ENCODE results near the gene IRF9.

The IRF9 gene

DNA sequence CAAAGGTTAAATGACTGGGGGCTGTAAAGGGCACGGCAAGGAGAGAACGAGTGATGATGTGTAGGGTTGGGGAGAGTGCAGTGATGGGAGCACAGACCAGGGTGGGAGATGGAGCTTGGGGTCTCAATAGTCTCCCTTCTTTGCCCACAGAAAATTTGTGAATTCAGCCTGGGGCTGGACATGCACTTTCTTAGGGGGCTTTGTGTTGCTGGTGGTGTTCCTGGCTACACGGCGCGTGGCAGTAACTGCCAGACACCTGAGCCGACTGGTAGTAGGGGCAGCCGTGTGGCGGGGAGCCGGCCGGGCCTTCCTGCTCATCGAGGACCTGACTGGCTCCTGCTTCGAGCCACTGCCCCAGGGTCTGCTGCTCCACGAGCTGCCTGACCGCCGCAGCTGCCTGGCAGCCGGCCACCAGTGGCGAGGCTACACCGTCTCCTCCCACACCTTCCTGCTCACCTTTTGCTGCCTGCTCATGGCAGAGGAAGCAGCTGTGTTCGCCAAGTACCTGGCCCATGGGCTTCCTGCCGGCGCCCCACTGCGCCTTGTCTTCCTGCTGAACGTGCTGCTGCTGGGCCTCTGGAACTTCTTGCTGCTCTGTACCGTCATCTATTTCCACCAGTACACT lies 28.9 kb upstream of the IRF9 start:
- no peak for DNase-seq

DNA sequence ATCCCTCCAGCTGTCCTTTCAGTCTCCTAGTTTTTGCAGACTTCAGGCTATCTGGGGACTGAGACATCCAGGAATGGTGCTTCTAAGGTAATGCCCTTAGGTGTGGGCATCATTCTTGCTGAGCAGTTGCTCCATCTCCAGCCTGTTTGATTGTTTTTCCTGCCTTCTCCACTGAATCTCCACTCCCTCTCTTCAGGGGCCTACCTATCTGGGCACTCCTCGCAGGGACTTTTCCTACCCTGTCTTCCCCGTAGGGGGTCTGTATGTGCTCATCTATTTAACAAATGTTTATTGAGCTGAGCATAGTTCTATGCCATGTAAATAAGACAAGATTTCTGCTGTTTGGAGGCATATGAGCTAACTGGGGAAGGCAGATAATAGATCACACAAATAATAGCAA lies 28.1 kb upstream of the IRF9 start:
- DNase-seq: no peak

DNA sequence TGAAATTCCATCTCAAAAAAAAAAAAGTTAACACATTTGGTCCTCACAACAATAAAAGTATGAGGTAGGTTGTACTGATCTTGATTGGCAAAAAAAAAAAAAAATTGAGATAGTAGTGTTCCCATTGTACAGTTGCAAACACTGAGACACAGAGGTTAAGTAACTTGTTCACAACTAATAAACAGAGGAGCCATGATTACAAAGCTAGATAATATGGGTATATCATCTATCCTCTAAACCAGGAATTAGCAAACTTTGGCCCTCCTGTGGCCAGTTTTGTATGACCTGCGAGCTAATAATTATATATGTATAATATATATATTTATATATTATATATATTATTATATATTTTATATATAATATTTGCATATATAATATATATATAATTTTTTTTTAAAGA lies 27.3 kb upstream of the IRF9 start:
- DNase-seq: no peak

DNA sequence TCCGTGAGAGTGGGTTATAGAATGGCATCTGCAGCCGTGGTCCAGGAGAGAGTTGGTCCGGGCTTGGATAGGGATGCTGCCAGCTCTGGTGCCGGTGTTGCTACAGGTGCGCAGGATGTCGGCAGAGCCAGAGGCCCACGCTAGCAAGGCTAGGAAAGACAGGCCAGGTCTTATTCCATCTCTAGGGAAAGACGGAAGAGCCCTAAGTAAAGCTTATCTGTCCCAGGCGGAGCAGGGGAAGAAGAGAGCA lies 25.6 kb upstream of the IRF9 start:
- no peak for DNase-seq

DNA sequence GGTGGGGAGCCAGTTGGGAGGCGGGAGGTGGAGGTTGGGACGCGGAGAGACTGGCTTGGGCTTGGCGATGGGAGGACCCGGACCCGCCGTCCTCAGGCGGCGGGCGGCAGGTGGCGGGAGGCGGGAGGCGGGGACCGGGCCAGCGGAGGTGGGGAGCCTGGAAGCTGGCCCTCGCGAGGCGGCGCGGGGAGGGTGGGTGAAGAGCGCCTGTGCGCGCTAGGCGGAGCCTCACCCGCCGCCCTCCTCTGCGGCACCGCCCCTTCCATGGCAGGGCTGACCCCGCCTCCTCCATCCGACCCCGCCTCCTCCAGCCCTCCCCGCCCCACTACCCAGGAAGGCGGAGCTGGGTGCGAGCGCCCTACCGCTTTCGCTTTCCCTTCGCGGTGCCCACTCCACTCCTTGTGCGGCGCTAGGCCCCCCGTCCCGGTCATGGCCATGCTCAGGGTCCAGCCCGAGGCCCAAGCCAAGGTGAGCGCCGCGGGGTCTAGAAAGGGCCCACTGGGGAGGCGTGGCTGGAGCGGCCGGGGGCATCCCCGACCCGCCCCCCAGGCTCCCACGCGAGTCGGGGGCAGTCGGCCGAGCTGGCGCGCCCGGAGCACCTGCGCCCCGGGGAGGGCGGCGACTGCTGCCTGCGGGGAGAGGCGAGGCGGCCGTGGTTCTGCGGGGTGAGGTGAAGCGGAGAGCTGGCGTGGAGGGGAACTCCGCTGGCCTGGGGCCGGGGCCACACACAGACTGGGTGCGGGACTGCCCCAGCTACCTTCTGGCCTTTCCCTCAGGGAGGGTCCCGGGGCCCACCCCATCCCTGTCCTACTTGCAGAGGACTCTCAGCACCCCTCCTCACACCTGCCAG lies 25.0 kb upstream of the IRF9 start, which contains the start of gene PSME1:
TSS of gene PSME1 (plus strand) at position 361 of the 850 bp plus-strand sequence. CDS start at position 430, 69 bp downstream.
- DNase-seq: no peak

DNA sequence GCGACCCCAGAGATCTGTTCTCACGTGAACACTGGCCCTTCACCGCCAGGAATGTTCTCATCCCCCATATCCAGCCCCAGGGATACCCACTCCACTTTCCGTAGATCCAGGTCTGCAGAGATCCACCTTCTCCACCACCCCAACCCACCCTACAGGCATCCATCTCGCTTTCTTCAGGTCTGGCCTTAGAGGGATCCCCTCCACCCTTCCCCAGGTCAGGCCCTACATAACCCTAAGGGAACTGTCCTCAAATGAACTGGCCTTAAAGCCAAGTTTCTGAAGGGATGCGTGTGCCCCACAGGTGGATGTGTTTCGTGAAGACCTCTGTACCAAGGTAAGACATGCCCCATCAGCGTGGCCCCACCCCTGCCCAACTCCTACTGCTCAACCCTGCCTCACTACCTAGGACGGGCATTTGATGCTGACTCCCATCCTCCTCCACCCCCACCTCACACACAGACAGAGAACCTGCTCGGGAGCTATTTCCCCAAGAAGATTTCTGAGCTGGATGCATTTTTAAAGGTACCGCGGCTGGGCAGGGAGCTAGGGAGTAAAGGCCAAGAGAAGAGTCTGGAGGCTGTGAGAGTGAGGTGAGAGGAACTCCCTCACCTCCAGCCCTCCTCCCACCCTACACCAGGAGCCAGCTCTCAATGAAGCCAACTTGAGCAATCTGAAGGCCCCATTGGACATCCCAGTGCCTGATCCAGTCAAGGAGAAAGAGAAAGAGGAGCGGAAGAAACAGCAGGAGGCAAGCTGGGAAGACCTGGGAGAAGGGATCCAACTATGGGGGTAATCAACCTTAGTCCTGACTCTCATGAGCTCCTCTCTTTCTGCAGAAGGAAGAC lies 24.2 kb upstream of the IRF9 start:
- no peak for DNase-seq

DNA sequence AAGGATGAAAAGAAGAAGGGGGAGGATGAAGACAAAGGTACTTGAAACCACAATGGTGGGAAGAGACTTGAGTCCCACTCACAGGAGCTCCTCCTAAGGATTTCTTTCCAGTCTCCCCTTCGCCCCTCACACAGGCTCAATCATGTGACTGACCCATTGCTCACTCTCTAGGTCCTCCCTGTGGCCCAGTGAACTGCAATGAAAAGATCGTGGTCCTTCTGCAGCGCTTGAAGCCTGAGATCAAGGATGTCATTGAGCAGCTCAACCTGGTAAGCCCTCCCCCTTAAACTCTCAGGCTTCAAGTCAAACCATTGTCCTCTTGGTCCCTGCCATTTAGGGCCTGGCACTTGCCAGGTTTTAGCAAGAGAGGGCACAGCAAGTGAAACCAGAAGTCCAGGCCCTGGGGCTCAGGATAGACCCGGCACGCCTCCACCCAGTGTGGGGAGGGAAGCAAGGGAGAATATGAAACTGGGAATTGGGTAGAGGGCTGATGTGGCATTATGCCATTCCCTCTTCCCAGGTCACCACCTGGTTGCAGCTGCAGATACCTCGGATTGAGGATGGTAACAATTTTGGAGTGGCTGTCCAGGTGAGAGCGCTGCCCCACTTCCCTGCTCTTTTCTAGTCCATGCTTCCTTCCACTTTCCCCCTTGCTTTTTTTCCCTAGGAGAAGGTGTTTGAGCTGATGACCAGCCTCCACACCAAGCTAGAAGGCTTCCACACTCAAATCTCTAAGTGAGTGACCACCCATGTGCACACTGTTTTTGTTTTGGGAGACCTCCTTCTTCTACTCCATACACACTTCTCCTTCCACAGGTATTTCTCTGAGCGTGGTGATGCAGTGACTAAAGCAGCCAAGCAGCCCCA lies 23.3 kb upstream of the IRF9 start:
- no peak for DNase-seq

DNA sequence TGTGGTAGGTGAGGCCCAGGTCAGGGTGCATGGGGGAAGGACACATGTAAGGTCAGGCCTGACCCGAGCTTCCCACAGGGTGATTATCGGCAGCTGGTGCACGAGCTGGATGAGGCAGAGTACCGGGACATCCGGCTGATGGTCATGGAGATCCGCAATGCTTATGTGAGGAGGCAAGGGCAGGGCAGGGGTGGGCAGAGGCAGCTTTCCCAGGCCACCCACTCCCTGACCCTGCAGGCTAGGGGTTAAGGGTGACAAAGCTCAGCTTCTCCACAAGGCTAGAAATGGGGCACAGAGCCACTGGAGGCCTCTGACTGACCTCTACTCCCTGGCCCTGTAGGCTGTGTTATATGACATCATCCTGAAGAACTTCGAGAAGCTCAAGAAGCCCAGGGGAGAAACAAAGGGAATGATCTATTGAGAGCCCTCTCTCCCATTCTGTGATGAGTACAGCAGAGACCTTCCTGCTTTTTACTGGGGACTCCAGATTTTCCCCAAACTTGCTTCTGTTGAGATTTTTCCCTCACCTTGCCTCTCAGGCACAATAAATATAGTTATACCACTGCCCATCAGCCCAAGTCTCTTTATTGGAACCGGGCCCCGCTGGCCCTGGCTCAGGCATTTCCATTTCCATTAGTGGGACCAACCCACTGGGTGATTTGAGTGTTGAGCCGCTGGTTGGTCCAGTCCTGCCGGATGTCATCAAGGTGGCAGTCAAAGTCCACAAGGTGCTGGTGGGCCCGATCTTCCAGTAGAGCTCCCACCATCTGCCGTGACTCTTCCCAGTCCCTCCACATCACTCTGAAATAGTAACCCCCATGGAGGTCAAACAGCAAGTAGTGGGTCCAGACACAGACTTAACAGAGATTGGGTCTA lies 22.4 kb upstream of the IRF9 start:
- DNase-seq: no peak

DNA sequence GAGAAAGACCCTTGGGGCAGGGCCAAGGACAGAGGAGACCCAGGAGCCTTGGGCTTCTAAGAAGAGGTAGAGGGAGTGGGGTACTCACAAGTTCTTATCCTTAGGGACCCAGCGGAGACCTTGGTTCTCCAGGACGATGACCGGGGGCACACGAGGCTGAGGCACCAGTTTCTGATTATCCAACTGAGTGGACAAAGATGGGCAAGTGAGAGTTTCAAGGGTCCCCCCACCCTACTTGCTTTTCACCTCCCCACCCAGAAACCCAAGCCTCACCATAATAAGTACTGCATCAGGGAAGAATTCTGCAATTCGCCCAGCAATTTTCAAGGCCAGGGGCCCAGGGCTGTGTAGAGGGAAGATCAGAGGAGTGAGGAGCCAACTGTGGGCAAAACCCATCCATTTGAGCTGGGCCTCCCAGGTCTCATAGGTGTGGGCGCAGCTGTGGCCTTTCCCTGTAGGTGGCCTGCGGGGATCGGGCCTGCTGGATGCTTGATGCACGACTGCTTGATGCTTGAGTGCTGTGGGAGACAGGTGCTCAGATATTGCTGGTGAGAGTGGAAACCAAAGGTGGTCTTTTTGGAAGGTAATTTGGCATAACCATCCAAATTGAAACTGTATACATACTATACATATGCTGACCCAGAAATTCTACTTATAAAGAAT lies 21.7 kb upstream of the IRF9 start:
- DNase-seq: no peak

DNA sequence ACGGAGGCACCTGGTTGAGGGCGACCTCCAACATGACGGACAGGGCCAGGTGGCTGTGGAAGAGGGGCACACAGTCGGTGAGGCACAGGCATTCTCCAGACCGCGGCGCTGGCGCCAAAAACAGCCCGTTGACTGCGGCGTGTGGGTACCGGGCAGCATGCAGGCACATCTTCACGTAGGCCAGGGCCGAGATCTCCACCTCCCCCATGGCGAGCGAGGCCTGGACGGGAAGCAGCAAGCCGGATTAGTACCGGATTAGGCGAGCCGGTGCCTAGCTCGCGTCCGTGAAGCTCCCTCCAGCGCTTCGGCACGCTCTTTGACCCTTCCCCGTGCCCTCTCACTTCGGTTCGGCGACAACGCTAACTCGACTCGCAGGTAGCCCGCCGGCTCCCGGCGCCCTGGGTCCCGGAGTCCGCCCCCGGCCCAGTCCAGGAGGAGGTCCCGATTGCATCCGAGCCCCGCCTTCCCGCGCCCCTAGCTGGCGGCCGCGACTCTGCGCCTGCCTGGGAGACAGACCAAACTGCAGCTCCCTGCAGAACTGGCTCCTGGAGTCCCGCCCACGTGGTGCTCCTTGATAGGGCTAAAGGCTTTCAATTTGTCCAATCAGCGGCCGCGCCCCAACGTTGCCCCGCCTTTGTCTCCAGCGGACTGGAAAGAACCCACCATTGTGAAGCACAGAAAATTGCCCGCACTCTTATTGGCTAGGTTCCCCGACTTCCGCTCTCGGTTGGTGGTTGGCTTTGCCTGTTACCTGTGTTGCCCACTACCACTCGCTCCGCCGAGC lies 19.8 kb upstream of the IRF9 start, which contains the start of gene EMC9:
TSS of gene EMC9 (minus strand) at position 495 of the 784 bp plus-strand sequence. CDS start at position 208, 287 bp downstream.
- DNase-seq: peak; percentile 96

DNA sequence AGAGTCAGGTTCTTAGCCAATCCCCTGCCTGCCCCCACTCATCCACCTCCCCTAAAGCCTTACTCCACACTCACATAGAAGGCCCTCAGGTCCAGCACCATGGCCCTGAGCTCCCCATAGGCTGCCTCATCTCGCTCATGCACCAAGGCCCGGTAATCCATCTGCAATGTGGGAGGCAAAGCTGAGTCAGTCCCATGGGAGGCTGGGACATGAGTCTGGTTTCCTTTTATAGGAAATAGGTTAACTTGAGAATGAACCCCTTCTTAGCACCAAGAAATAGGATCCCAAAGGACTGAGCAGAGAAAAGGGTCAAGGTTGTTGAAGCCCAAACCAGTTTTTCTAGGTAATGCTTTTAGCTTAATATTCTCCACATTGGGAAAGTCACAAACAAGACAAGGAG lies 17.6 kb upstream of the IRF9 start:
- no peak for DNase-seq

DNA sequence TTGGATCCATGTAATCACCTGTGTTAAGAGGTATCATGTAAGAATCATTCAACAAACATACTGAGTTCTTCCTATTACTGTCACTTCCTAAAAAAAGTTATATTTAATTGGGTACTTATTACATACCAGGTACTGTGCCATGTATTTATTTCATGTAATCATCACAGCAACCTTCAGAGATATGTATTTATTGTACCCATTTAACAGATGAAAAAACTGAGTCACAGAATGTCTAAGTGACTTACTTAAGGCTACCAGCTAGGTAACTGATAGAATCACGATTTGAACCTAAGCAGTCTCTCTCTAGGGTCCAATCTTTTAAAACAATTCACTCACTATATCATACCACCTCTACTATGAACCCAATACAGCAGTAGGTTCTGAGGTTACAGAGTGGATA lies 16.6 kb upstream of the IRF9 start:
- no peak for DNase-seq

DNA sequence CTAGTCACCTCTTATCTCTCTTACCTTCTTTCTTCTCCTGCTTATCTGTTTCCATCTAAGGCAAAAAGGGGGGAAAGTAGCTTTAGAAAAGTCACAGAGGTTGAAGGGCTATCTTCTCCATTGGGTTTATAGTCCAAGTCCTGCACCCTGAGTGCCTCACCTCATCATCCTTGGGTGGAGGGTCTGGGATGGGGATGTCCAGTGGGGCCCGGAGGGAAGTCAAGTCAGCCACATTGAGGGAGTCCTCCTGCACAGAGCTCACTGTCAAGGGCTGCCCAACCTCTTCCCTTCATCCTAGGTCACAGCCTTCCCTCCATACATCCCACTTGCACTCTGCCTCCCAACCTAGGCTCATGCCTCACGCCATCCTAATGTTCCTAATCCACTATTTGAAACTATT lies 15.8 kb upstream of the IRF9 start:
- DNase-seq: no peak

DNA sequence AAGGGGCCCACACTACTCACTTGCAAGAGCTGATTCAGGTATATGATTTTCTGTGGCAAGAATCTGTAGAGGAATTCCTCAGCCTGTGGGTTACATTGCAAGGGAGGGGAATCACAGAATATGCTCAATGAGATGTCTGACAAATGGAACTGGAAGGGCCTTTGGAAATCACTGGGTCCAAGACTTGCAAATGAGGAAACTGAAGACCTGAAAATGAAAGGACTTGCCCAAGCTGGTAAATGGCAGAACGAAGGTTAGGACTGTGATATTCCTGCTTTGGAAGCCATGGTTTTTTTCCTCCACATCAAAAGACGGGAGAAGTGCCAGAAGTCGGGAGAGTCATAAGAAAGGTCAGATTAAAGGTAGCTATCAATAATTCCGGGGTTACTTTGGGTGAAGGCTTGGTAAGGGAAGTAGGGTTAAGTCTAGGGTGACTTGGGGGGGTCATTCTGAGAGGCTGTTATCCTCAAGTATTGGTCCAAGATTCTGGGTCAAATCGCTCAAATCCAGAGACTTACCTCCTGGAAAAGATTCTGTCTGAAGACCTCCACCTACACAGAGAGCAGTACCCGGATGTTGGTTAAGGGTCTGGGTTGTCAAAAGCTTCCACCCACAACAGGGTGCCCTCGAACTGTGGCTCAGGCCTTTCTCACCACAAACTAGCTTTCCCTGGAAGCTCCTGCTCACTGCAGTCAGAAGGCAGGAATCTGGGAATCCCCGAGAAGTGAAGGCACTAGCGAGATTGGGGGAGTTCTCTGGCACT lies 15.2 kb upstream of the IRF9 start:
- DNase-seq: no peak

DNA sequence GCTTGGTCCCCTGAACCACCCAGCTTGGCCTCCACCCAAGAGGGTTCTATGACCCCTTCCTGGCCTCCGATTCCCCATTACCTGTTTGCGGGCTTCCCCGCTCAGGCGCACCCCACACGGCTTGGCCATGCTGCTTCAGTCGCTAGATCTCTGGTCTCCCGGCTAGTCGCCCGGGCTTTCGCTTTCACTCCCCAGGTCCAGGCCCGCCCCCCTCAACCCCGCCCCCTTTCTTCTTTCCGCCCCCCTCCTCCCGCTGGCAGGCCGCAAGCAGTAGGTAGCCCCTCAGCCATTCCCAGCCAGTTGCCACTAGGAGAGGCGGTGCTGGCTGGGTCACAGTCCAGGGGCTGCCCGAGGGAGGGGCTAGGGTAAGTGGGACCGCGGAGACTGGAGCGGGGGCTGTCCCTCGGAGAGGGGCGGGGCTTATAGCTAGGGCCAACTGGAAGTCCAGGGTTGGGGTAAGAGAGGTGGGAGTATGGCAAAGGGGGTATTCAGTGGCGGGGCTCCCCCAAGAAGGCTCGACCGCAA lies 14.6 kb upstream of the IRF9 start, which contains the start of gene PSME2:
TSS of gene PSME2 (minus strand) at position 158 of the 525 bp plus-strand sequence. CDS start at position 129, 29 bp downstream.
- peak; percentile 68 for DNase-seq

DNA sequence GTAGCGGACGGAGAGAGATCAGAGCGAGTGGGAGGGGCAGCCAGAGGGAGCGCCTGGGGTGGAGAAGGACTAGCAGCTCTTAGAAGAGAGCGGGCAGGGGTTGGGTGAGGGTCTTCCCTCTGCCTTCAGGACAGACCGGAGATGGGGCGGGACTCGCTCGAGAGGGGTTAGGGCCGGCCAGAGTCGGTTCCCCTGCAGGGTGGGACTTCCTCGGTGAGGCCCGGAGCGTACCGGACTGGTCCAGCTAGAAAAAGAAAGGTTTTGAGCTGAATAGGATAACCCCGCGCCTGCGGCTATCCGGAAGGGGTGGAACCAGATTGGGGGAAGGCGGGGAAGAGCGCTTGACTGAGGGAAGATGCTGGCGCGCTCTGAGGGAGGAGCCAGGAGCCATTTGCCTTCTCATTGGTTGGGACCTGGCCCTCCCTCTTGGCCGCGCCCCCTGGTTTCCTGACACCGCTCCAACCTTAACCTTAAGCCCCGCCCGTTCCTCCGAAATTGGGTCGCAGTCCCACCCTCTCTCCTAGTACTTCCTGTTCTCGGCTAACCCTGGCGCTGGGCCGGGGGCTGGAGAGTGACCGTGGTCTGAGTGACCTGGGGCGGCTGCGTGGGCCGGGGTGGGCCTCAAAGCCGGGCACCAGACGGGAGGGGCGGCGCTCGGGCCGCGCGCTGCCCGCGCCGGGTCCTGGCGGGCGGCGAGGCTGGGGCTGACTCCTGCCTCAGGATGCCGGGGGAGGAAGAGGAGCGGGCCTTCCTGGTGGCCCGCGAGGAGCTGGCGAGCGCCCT lies 13.9 kb upstream of the IRF9 start, which contains the start of gene RNF31:
TSS of gene RNF31 (plus strand) at position 521 of the 783 bp plus-strand sequence. CDS start at position 722, 201 bp downstream.
- DNase-seq: peak; percentile 86

DNA sequence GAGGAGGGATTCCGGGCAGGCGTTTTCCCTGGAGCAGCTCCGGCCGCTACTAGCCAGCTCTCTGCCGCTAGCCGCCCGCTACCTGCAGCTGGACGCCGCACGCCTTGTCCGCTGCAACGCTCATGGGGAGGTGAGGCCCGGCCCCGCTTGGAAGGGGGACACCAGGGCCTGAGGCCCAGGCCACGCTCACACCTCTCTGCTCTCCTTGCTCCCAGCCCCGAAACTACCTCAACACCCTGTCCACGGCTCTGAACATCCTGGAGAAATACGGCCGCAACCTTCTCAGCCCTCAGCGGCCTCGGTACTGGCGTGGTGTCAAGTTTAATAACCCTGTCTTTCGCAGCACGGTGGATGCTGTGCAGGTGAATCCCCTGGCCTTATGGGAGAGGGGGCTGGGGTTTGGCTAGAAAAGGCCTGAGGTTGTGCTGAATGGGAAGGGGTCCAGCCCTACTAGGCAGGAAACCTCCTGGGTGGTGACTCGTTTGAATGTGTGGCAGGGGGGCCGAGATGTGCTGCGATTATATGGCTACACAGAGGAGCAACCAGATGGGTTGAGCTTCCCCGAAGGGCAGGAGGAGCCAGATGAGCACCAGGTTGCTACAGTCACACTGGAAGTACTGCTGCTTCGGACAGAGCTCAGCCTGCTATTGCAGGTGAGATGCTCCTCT lies 13.2 kb upstream of the IRF9 start:
- DNase-seq: no peak

Measured in SIG-M5 (cell line).